ENCODE measurements around the gene FAM83G. TPM values are rescaled to one million over a fixed set of nuclear protein-coding genes. Genes with fewer than 3 reads are reported as not detected.

FAM83G gene
- total RNA-seq, 1 experiment from 2014 or later = 31.4 TPM

GRCh38 chr17:18999394-18999793, 5.2 kb downstream of the FAM83G start:
- TF ChIP-seq ATF2 (CRISPR knock-in tag; IDR thresholded peaks at IDR 0.05; ENCODE audit: borderline replicate concordance, low read depth) (no peak), USF1 (CRISPR knock-in tag; IDR thresholded peaks at IDR 0.05) (no peak), ATF6 (CRISPR knock-in tag; IDR thresholded peaks at IDR 0.05) (no peak), JAZF1 (CRISPR knock-in tag; IDR thresholded peaks at IDR 0.05) (no peak), ZNF396 (CRISPR knock-in tag; IDR thresholded peaks at IDR 0.05; ENCODE audit: borderline replicate concordance) (no peak), ZMAT4 (CRISPR knock-in tag; IDR thresholded peaks at IDR 0.05) (no peak), ZNF232 (CRISPR knock-in tag; IDR thresholded peaks at IDR 0.05) (no peak), CREM (CRISPR knock-in tag; IDR thresholded peaks at IDR 0.05) (no peak)
- H3K27me3 Mint-ChIP-seq (ENCODE audit: low read depth) = no peaks in the 10 kb centered on the region
- POLR2A ChIA-PET = no interaction called here
- no peak for ATAC-seq
- no peak for DNase-seq (ENCODE audit: low spot score)
- CTCF ChIA-PET = no interaction called here
- no peak overlapping the region for H3K27ac Mint-ChIP-seq
- no peak overlapping the region for H3K4me3 Mint-ChIP-seq
- peaks cover 26% of the 10 kb centered on the region for H3K36me3 Mint-ChIP-seq
- H3K9me3 Mint-ChIP-seq = peaks cover 9% of the 10 kb centered on the region
- H3K4me1 Mint-ChIP-seq = peaks cover 18% of the 10 kb centered on the region

- Mint-ChIP-seq H3K4me3 (no peak overlapping the region), H3K4me1 (peaks cover 20% of the 10 kb centered on the region), H3K9me3 (peaks cover 9% of the 10 kb centered on the region), H3K27ac (no peak overlapping the region; the same call in 1 of the 2 replicates), H3K27me3 (ENCODE audit: low read depth) (no peaks in the 10 kb centered on the region), H3K36me3 (peaks cover 29% of the 10 kb centered on the region)
- CTCF ChIA-PET = interaction anchor here (2.5 kb wide), 1 partner anchor 37 kb away, joined by 11 read pairs; no protein-coding TSS in a partner anchor
- POLR2A ChIA-PET = no interaction called here
- no peak for DNase-seq (ENCODE audit: low spot score)
- no peak for ATAC-seq
- no peak for TF ChIP-seq KAT7 (CRISPR knock-in tag; IDR thresholded peaks at IDR 0.05; ENCODE audit: borderline replicate concordance)
- TF ChIP-seq ARID4B (CRISPR knock-in tag; IDR thresholded peaks at IDR 0.05; ENCODE audit: borderline replicate concordance) = no peak
- TF ChIP-seq ZNF425 (CRISPR knock-in tag; conservative IDR thresholded peaks at IDR 0.05) = no peak
- TF ChIP-seq GABPB1 (CRISPR knock-in tag; IDR thresholded peaks at IDR 0.05) = no peak
- no peak for TF ChIP-seq ZNF416 (CRISPR knock-in tag; IDR thresholded peaks at IDR 0.05)
- TF ChIP-seq MAX (CRISPR knock-in tag; IDR thresholded peaks at IDR 0.05) = no peak
- no peak for TF ChIP-seq ZBTB43 (CRISPR knock-in tag; IDR thresholded peaks at IDR 0.05)
- TF ChIP-seq NFYB (CRISPR knock-in tag; conservative IDR thresholded peaks at IDR 0.05; ENCODE audit: low read depth) = no peak
- no peak for TF ChIP-seq IRF1 (CRISPR knock-in tag; IDR thresholded peaks at IDR 0.05)
- TF ChIP-seq USF1 (CRISPR knock-in tag; IDR thresholded peaks at IDR 0.05) = no peak
Observed at GRCh38 chr17:18997650-18998196, 6.8 kb downstream of the FAM83G start.
